GM19099 (cell line): ENCODE measurements around the gene CLEC16A.

Experiments
- POLR2A ChIP-seq: IDR thresholded peaks from 3 replicates; pipeline ENCODE4 v1.6.1; 2011; ENCODE audit warnings: low read depth; ENCODE audit not compliant: insufficient read length; ENCODE audit errors: extremely low read depth

Gene CLEC16A

GRCh38 chr16:11143372-11144035 is 199.1 kb downstream of the CLEC16A start:
- TF ChIP-seq POLR2A, result no peak

GRCh38 chr16:11144122-11144521 is 199.8 kb downstream of the CLEC16A start:
- TF ChIP-seq POLR2A, result no peak

- TF ChIP-seq POLR2A, result no peak
Observed at GRCh38 chr16:11145173-11145818, 200.9 kb downstream of the CLEC16A start.

GRCh38 chr16:11145819-11146211 is 201.5 kb downstream of the CLEC16A start:
- TF ChIP-seq POLR2A, result no peak

- TF ChIP-seq POLR2A, result no peak
Observed at GRCh38 chr16:11147033-11147753, 202.8 kb downstream of the CLEC16A start.

- TF ChIP-seq POLR2A, result no peak
Observed at GRCh38 chr16:11147754-11148444, 203.5 kb downstream of the CLEC16A start.

GRCh38 chr16:11149011-11149616 is 204.8 kb downstream of the CLEC16A start:
- TF ChIP-seq POLR2A, result no peak

- no peak for TF ChIP-seq POLR2A
Observed at GRCh38 chr16:11150190-11150589, 205.8 kb downstream of the CLEC16A start.

GRCh38 chr16:11151156-11151884 is 207.0 kb downstream of the CLEC16A start:
- no peak for TF ChIP-seq POLR2A

- no peak for TF ChIP-seq POLR2A
Observed at GRCh38 chr16:11151885-11152629, 207.7 kb downstream of the CLEC16A start.

- TF ChIP-seq POLR2A, result no peak
Observed at GRCh38 chr16:11152677-11153331, 208.4 kb downstream of the CLEC16A start.

GRCh38 chr16:11155284-11155806 is 211.0 kb downstream of the CLEC16A start:
- TF ChIP-seq POLR2A, result no peak

GRCh38 chr16:11156401-11156800 is 212.0 kb downstream of the CLEC16A start:
- TF ChIP-seq POLR2A, result no peak

- TF ChIP-seq POLR2A, result no peak
Observed at GRCh38 chr16:11157143-11157542, 212.8 kb downstream of the CLEC16A start.

- TF ChIP-seq POLR2A, result no peak
Observed at GRCh38 chr16:11158018-11158417, 213.7 kb downstream of the CLEC16A start.
